HG03196 (cell line): ENCODE measurements around the gene RETREG1.
"Not testable (repeated sequence)": the region's sequence is repeated elsewhere in the genome, so short reads cannot be mapped to it uniquely, and the experiment has no call there.

Experiments used
- ATAC-seq: cut with Tn5 transposase; IDR thresholded peaks from one replicate; pipeline ENCODE4 v1.9.1; 2021; ENCODE audit not compliant: unreplicated experiment

Gene RETREG1

GRCh38 chr5:16557477-16557876 is 59.3 kb downstream of the RETREG1 start:
- ATAC-seq = no peak

- no peak for ATAC-seq
Observed at GRCh38 chr5:16554110-16554509, 62.7 kb downstream of the RETREG1 start.

- peak; percentile 72 for ATAC-seq
Observed at GRCh38 chr5:16552666-16553343, 64.0 kb downstream of the RETREG1 start.

GRCh38 chr5:16551628-16552027 is 65.2 kb downstream of the RETREG1 start:
- ATAC-seq = no peak

GRCh38 chr5:16550316-16550952 is 66.4 kb downstream of the RETREG1 start:
- peak; percentile 67 for ATAC-seq

- no peak for ATAC-seq
Observed at GRCh38 chr5:16549491-16550206, 67.1 kb downstream of the RETREG1 start.

- ATAC-seq = no peak
Observed at GRCh38 chr5:16548812-16549211, 68.0 kb downstream of the RETREG1 start.

GRCh38 chr5:16548115-16548514 is 68.7 kb downstream of the RETREG1 start:
- no peak for ATAC-seq

GRCh38 chr5:16547200-16547842 is 69.5 kb downstream of the RETREG1 start:
- no peak for ATAC-seq

- no peak for ATAC-seq
Observed at GRCh38 chr5:16546732-16547131, 70.1 kb downstream of the RETREG1 start.

GRCh38 chr5:16544607-16545374 is 72.0 kb downstream of the RETREG1 start:
- no peak for ATAC-seq

GRCh38 chr5:16543206-16543605 is 73.6 kb downstream of the RETREG1 start:
- not testable (repeated sequence) for ATAC-seq

GRCh38 chr5:16542236-16542635 is 74.6 kb downstream of the RETREG1 start:
- no peak for ATAC-seq

- not testable (repeated sequence) for ATAC-seq
Observed at GRCh38 chr5:16541592-16541991, 75.2 kb downstream of the RETREG1 start.

GRCh38 chr5:16540421-16540820 is 76.4 kb downstream of the RETREG1 start:
- ATAC-seq = no peak

- ATAC-seq = no peak
Observed at GRCh38 chr5:16539169-16539666, 77.6 kb downstream of the RETREG1 start.

GRCh38 chr5:16538006-16538405 is 78.8 kb downstream of the RETREG1 start:
- no peak for ATAC-seq

- ATAC-seq = no peak
Observed at GRCh38 chr5:16536818-16537217, 80.0 kb downstream of the RETREG1 start.

GRCh38 chr5:16536246-16536645 is 80.6 kb downstream of the RETREG1 start:
- ATAC-seq = no peak

GRCh38 chr5:16534280-16534679 is 82.5 kb downstream of the RETREG1 start:
- ATAC-seq = no peak
